HEK293 (cell line): ENCODE results near the gene NHLH1.

Experiments
- CTCF ChIP-seq: fragments of 450-650 bp; formaldehyde crosslinking; IDR thresholded peaks from 2 replicates; pipeline ENCODE4 v1.5.1; 2016; ENCODE audit warnings: missing biosample characterization, missing genetic modification characterization
- SP2 ChIP-seq: fragments of 450-650 bp; formaldehyde crosslinking; IDR thresholded peaks from 2 replicates; pipeline ENCODE4 v1.5.1; 2016; ENCODE audit warnings: missing biosample characterization, missing genetic modification characterization
- ZFP41 ChIP-seq: fragments of 450-650 bp; formaldehyde crosslinking; IDR thresholded peaks from 2 replicates; pipeline ENCODE4 v1.5.1; 2016; ENCODE audit warnings: missing biosample characterization, missing genetic modification characterization, borderline replicate concordance
- ZNF114 ChIP-seq: fragments of 450-650 bp; formaldehyde crosslinking; IDR thresholded peaks from 2 replicates; pipeline ENCODE4 v1.5.0; 2017; ENCODE audit warnings: missing biosample characterization, missing genetic modification characterization
- ZNF148 ChIP-seq: fragments of 450-650 bp; formaldehyde crosslinking; IDR thresholded peaks from 2 replicates; pipeline ENCODE4 v1.5.0; 2017; ENCODE audit warnings: missing biosample characterization, missing genetic modification characterization, borderline replicate concordance
- ZNF362 ChIP-seq: fragments of 450-650 bp; formaldehyde crosslinking; IDR thresholded peaks from 2 replicates; pipeline ENCODE4 v1.5.1; 2016; ENCODE audit warnings: missing biosample characterization, missing genetic modification characterization
- ZNF792 ChIP-seq: fragments of 450-650 bp; formaldehyde crosslinking; IDR thresholded peaks from 2 replicates; pipeline ENCODE4 v1.5.1; 2016; ENCODE audit warnings: missing biosample characterization, missing genetic modification characterization
- ZSCAN5A ChIP-seq: fragments of 450-650 bp; formaldehyde crosslinking; IDR thresholded peaks from 2 replicates; pipeline ENCODE4 v1.5.1; 2016; ENCODE audit warnings: missing biosample characterization, missing genetic modification characterization

GRCh38 chr1:160394673-160395072 lies 27.8 kb downstream of the NHLH1 start:
- TF ChIP-seq ZFP41 (no peak), CTCF (tag by site-specific recombination) (no peak), ZNF362 (no peak), ZNF114 (tag by site-specific recombination) (no peak), ZNF148 (tag by site-specific recombination) (no peak), ZSCAN5A (tag by site-specific recombination) (no peak), ZNF792 (tag by site-specific recombination) (no peak), SP2 (tag by site-specific recombination) (no peak)
